Erythroblast (primary cell): ENCODE data around the gene PAQR8.

Source experiments
- GATA1 ChIP-seq: IDR thresholded peaks from 2 replicates; pipeline ENCODE4 v1.6.1; 2011; ENCODE audit warnings: low read depth, mild to moderate bottlenecking, control low read depth, low read length, moderate library complexity
- POLR2A ChIP-seq: IDR thresholded peaks from 2 replicates; pipeline ENCODE4 v1.6.1; 2011; ENCODE audit warnings: mild to moderate bottlenecking, low read length

- no peak for TF ChIP-seq GATA1
- TF ChIP-seq POLR2A, result no peak
Measured at GRCh38 chr6:52407467-52407866, 45.5 kb downstream of the PAQR8 start.
